MCF 10A (cell line): ENCODE measurements around the gene ANAPC5. TPM values are rescaled to one million over a fixed set of nuclear protein-coding genes. Genes with fewer than 3 reads are reported as not detected.
A peak's percentile ranks its signal among the peaks of the same experiment; 100 is the strongest.

Experiments
- BruUV-seq: library from RNA; stranded (reverse); fragments of 400-500 nt; replicated peaks from 2 replicates; lab custom pipeline; 2021; lab: Mats Ljungman, UMichigan
- CTCF ChIA-PET: fragments of 300-600 bp; sonication (Branson Sonifier 250); formaldehyde crosslinking; extraction: SDS; loops from one replicate; lab custom pipeline; 2021; ENCODE audit warnings: antibody characterized with exemption, inconsistent platforms; lab: Yijun Ruan, JAX
- POLR2A ChIA-PET: fragments of 300-600, 350-650 bp; sonication (Branson Sonifier 250); formaldehyde crosslinking; extraction: SDS; loops from one replicate; lab custom pipeline; 2020; ENCODE audit warnings: antibody characterized with exemption, inconsistent platforms; lab: Yijun Ruan, JAX
- DNase-seq: peaks from one replicate; pipeline ENCODE4 v3.0.0-alpha.2; 2018; ENCODE audit not compliant: unreplicated experiment
- H3K27ac Mint-ChIP-seq: one replicate; pipeline ENCODE4 v1.8.0; 2022; ENCODE audit warnings: mild to moderate bottlenecking, low read depth, mixed read lengths; ENCODE audit not compliant: unreplicated experiment
- H3K27me3 Mint-ChIP-seq: one replicate; pipeline ENCODE4 v1.8.0; 2022; ENCODE audit warnings: mixed read lengths; ENCODE audit not compliant: insufficient read depth, unreplicated experiment
- H3K36me3 Mint-ChIP-seq: one replicate; pipeline ENCODE4 v1.8.0; 2022; ENCODE audit warnings: mild to moderate bottlenecking, moderate library complexity, mixed read lengths; ENCODE audit not compliant: insufficient read depth, unreplicated experiment
- H3K4me1 Mint-ChIP-seq: one replicate; pipeline ENCODE4 v1.8.0; 2022; ENCODE audit warnings: mixed read lengths; ENCODE audit not compliant: insufficient read depth, unreplicated experiment
- H3K4me3 Mint-ChIP-seq: one replicate; pipeline ENCODE4 v1.8.0; 2022; ENCODE audit warnings: mild to moderate bottlenecking, moderate library complexity, mixed read lengths; ENCODE audit not compliant: unreplicated experiment
- H3K9me3 Mint-ChIP-seq: one replicate; pipeline ENCODE4 v1.8.0; 2022; ENCODE audit warnings: mixed read lengths; ENCODE audit not compliant: unreplicated experiment
- intact Hi-C: fragments of 100-400 bp; cut with micrococcal nuclease; formaldehyde crosslinking; loops from 2 replicates; pipeline ENCODE4 v1.14.1; 2022
- total RNA-seq: library from RNA; stranded (reverse); gene quantifications from 2 replicates; pipeline ENCODE4 v1.2.3, GENCODE V29; 2022
- TF ChIP-seq, protein P1 (sequence below): fragments of 200-600 bp; IDR thresholded peaks from one replicate; pipeline ENCODE4 v1.8.0; 2022; ENCODE audit warnings: antibody characterized with exemption, mild to moderate bottlenecking; ENCODE audit not compliant: unreplicated experiment

The ANAPC5 gene
- total RNA-seq, 1 experiment from 2014 or later: 95.6 TPM

DNA sequence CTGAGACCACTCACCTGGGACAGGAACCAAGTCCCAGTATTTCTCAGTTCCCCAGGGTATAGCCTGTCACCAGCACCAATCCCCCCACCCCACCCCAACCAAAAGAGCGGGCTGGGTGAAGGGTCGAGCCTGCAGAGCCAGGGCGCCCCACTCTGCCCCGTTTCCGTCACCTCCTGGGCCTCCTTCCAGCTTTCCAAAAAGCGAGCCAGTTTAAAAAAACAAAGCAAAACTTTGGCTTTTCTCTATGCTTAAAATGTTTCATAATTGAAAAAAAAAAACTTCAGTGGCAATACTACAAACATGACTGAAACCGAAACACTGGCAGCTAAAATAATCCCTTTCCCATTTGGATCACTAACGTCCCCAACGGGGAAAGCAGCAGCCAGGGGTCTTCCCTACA lies 63.2 kb downstream of the ANAPC5 start:
- Mint-ChIP-seq H3K4me3 (no peak overlapping the region), H3K9me3 (no peaks in the 10 kb centered on the region), H3K27me3 (no peaks in the 10 kb centered on the region), H3K27ac (no peak overlapping the region), H3K4me1 (no peaks in the 10 kb centered on the region), H3K36me3 (peaks cover 34% of the 10 kb centered on the region)
- TF ChIP-seq, protein P1, sequence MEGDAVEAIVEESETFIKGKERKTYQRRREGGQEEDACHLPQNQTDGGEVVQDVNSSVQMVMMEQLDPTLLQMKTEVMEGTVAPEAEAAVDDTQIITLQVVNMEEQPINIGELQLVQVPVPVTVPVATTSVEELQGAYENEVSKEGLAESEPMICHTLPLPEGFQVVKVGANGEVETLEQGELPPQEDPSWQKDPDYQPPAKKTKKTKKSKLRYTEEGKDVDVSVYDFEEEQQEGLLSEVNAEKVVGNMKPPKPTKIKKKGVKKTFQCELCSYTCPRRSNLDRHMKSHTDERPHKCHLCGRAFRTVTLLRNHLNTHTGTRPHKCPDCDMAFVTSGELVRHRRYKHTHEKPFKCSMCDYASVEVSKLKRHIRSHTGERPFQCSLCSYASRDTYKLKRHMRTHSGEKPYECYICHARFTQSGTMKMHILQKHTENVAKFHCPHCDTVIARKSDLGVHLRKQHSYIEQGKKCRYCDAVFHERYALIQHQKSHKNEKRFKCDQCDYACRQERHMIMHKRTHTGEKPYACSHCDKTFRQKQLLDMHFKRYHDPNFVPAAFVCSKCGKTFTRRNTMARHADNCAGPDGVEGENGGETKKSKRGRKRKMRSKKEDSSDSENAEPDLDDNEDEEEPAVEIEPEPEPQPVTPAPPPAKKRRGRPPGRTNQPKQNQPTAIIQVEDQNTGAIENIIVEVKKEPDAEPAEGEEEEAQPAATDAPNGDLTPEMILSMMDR: no peak
- intact Hi-C loops: no loop called here
- no peak for DNase-seq
- CTCF ChIA-PET: interaction anchor here (0.6 kb wide), 1 partner anchor 23 kb away, joined by 3 read pairs; no protein-coding TSS in a partner anchor
- no TSS peak for BruUV-seq
- POLR2A ChIA-PET: interaction anchor here (0.6 kb wide), 1 partner anchor 84 kb away, joined by 3 read pairs; no protein-coding TSS in a partner anchor

DNA sequence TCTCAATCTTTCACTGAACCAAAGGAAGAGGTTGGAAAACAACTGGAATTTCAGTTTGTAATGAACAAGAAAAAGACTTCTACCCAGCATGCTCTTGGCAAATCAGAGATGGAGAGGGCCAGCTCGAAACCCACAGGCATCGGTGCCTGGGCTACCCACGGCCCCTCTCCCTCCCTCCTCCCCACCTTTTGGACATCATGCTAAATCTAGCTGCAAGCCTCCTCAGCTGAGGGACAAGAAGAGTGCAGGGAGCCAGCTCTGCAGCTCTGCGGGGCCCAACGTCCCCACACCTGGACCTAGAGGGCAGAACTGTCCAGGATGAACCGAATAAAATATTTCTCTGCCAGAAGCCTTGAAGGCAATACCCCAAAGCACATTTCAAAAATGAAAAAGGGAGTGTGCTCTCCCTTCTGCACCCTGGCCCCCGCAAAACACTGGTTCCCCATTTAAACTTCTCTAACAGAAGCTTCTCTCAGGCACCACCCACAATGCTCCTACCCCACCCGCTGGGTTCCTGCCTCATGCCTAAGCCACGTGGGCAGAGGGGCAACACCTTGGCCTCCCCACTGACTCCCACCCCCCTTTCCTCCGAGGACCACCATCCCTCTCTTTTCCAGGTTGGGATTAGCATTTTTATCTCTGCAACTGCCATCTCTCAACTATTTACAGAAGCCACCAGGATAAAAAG lies 63.9 kb downstream of the ANAPC5 start:
- TF ChIP-seq, protein P1: no peak
- POLR2A ChIA-PET: interaction anchor here (0.5 to 0.6 kb wide), 2 partner anchors 9 to 83 kb away, joined by 3 read pairs; no protein-coding TSS in a partner anchor

DNA sequence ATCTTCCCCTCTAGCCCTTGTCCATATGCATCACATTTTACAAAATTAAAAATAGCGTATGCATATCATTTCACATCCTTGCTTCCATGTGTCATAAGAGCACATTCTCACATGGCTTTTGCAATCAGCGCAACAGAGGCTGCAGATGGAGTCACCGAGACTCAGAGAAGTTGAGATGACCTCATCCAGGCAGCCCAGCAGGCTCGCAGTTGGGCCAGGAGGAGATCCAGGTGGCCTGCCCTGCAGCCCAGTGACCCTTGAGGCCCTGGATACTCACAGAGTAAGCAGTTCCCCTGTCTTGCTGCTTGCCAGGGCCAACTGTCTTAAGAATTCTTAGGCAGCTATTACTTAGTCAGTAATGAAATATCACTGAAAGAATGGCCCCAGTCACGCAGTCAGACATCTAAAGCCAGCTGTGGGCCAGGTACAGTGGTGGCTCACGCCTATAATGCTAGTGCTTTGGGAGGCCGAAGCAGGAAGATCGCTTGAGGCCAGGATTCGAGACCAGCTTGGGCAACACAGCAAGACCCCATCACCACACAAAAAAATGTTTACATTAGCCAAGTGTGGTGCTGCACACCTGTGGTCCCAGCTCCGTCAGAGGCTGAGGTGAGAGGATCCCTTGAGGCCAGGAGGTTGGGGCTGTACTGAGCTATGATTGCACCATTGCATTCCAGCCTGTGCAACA lies 64.8 kb downstream of the ANAPC5 start:
- BruUV-seq: no TSS peak
- DNase-seq: peak; percentile 14
- Mint-ChIP-seq H3K4me3 (no peak overlapping the region), H3K9me3 (no peaks in the 10 kb centered on the region), H3K36me3 (peaks cover 34% of the 10 kb centered on the region), H3K27me3 (no peaks in the 10 kb centered on the region), H3K4me1 (no peaks in the 10 kb centered on the region), H3K27ac (no peak overlapping the region)
- TF ChIP-seq, protein P1: no peak
- CTCF ChIA-PET: interaction anchor here (0.6 to 0.7 kb wide), 3 partner anchors 8 to 249 kb away, joined by 3 to 4 read pairs (median 3); no protein-coding TSS in a partner anchor
- POLR2A ChIA-PET: no interaction called here
- intact Hi-C loops: no loop called here

More for the DNA sequence above, 63.9 kb downstream of the ANAPC5 start:
- no TSS peak for BruUV-seq
- Mint-ChIP-seq H3K9me3 (no peaks in the 10 kb centered on the region), H3K4me3 (no peak overlapping the region), H3K27ac (no peak overlapping the region), H3K27me3 (no peaks in the 10 kb centered on the region), H3K4me1 (no peaks in the 10 kb centered on the region), H3K36me3 (peaks cover 35% of the 10 kb centered on the region)
- intact Hi-C loops: no loop called here
- CTCF ChIA-PET: interaction anchor here (0.7 kb wide), 1 partner anchor 9 kb away, joined by 4 read pairs; no protein-coding TSS in a partner anchor
- DNase-seq: no peak

DNA sequence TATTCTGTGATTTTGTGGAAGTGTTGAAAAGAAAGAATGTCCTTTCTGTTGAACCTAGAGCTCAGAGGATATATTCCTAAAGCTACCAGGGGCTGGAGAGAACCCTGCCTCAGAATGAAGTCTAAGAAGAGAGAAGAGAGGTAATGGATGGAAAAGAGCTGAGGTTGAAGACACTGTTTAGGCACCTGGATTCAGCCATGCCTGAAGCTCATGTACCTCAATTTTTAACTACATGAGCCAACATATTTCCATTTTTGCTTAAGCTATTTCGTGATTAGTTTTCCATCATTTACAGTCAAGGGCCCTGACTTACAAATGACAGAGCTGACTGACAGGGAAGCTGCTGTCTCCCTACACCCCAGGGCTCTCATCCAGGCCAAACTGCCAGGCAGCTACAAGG lies 66.4 kb downstream of the ANAPC5 start:
- no peaks in the 10 kb centered on the region for H3K27me3 Mint-ChIP-seq
- ChIA-PET CTCF (no interaction called here), POLR2A (interaction anchor here (0.5 to 1.1 kb wide), 3 partner anchors 9 to 31 kb away, joined by 3 to 4 read pairs (median 3); no protein-coding TSS in a partner anchor)
- peaks cover 26% of the 10 kb centered on the region for H3K36me3 Mint-ChIP-seq
- H3K4me1 Mint-ChIP-seq: no peaks in the 10 kb centered on the region
- no TSS peak for BruUV-seq
- H3K27ac Mint-ChIP-seq: no peak overlapping the region
- TF ChIP-seq, protein P1: no peak
- H3K9me3 Mint-ChIP-seq: no peaks in the 10 kb centered on the region
- DNase-seq: no peak
- intact Hi-C loops: no loop called here
- H3K4me3 Mint-ChIP-seq: no peak overlapping the region
